Uterus (tissue), 2 donors: ENCODE results near the gene VSIG1.

ENCODE experiments used
- POLR2A ChIP-seq, 2 donors: fragments of 450-650 bp; IDR thresholded peaks; one replicate each; pipeline ENCODE4 v1.6.1; 2016; ENCODE audit warnings: antibody characterized with exemption in 2 of 2, mild to moderate bottlenecking in 1 of 2, moderate library complexity in 1 of 2
- TF ChIP-seq, protein P1 (sequence below), 4 experiments: fragments of 200-600 bp in 2 of 4; fragments of 450-650 bp in 2 of 4; sonication (generic) in 2 of 4; IDR thresholded peaks; one replicate each; pipeline ENCODE4 v1.5.1; 2016 to 2019; ENCODE audit warnings: antibody characterized with exemption in 4 of 4, mild to moderate bottlenecking in 2 of 4, moderate library complexity in 1 of 4

DNA sequence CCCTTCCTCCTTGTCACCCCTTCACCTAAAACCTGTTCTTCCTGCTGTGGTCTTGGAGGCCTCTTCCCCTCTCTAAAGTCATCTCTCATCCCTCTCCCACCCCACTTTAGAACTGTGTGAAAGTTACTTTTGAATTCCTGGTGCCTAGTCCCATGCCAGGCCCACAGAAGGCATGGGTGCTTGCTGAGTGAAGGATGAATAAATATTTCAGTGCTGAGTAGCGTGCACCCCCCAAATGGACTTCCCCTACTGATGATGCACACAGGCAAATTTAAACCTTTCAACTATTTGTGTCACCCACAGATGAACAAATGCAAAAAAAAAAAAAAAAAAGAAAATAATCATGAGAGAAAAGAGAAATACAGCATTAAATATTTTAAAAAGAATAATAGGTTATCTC lies 26.7 kb downstream of the VSIG1 start:
- TF ChIP-seq, protein P1, sequence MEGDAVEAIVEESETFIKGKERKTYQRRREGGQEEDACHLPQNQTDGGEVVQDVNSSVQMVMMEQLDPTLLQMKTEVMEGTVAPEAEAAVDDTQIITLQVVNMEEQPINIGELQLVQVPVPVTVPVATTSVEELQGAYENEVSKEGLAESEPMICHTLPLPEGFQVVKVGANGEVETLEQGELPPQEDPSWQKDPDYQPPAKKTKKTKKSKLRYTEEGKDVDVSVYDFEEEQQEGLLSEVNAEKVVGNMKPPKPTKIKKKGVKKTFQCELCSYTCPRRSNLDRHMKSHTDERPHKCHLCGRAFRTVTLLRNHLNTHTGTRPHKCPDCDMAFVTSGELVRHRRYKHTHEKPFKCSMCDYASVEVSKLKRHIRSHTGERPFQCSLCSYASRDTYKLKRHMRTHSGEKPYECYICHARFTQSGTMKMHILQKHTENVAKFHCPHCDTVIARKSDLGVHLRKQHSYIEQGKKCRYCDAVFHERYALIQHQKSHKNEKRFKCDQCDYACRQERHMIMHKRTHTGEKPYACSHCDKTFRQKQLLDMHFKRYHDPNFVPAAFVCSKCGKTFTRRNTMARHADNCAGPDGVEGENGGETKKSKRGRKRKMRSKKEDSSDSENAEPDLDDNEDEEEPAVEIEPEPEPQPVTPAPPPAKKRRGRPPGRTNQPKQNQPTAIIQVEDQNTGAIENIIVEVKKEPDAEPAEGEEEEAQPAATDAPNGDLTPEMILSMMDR (IDR thresholded peaks at IDR 0.05), result no peak
- TF ChIP-seq POLR2A (IDR thresholded peaks at IDR 0.05), result no peak
